HepG2 (cell line): ENCODE data around the gene CHN2. TPM values are rescaled to one million over a fixed set of nuclear protein-coding genes. Genes with fewer than 3 reads are reported as not detected.

Experiments
- CAMTA2 ChIP-seq: sonication (generic); formaldehyde crosslinking; IDR thresholded peaks from 2 replicates; pipeline ENCODE4 v1.4.0; 2020; ENCODE audit warnings: mild to moderate bottlenecking, missing genetic modification reagents, borderline replicate concordance
- CEBPB ChIP-seq: IDR thresholded peaks from 2 replicates; pipeline ENCODE4 v1.6.1; 2011; ENCODE audit warnings: low read depth, low read length, improper control_type of control experiment, borderline replicate concordance
- CEBPG ChIP-seq: IDR thresholded peaks from 2 replicates; pipeline ENCODE4 v1.6.1; 2016
- FOXO1 ChIP-seq: sonication (generic); formaldehyde crosslinking; IDR thresholded peaks from 2 replicates; pipeline ENCODE4 v1.4.0; 2020; ENCODE audit warnings: missing genetic modification reagents
- HNF4A ChIP-seq: sonication (generic); formaldehyde crosslinking; IDR thresholded peaks from 2 replicates; pipeline ENCODE4 v1.4.0; 2020; ENCODE audit warnings: missing genetic modification reagents
- MAFK ChIP-seq, 2 experiments: IDR thresholded peaks in 1 of 2; conservative IDR thresholded peaks in 1 of 2; 2 replicates each; pipeline ENCODE4 v1.6.1; 2011; ENCODE audit warnings: improper control_type of control experiment in 2 of 2, low read length in 2 of 2
- MYC ChIP-seq: sonication (generic); formaldehyde crosslinking; IDR thresholded peaks from 2 replicates; pipeline ENCODE4 v1.9.0; 2021; ENCODE audit warnings: missing genetic modification reagents, borderline replicate concordance
- NCOR1 ChIP-seq: fragments of 200-600 bp; sonication (generic); IDR thresholded peaks from 2 replicates; pipeline ENCODE4 v1.7.0; 2017; ENCODE audit warnings: antibody characterized with exemption, low read length, borderline replicate concordance
- NR2F1 ChIP-seq, 2 experiments: fragments of 450-650 bp in 1 of 2; formaldehyde crosslinking in 1 of 2; IDR thresholded peaks; 2 replicates each; pipeline versions ENCODE4 v1.5.0 to v1.6.1; 2016 to 2020; ENCODE audit warnings: mild to moderate bottlenecking in 1 of 2, missing compliant biosample characterization in 1 of 2, missing genetic modification reagents in 1 of 2, moderate library complexity in 1 of 2
- NR2F6 ChIP-seq, 2 experiments: IDR thresholded peaks; 2 replicates each; pipeline ENCODE4 v1.6.1; 2016; ENCODE audit warnings: antibody characterized with exemption in 1 of 2, mild to moderate bottlenecking in 1 of 2
- PCBP2 ChIP-seq: fragments of 200-400 bp; formaldehyde crosslinking; optimal IDR thresholded peaks from 2 replicates; pipeline ENCODE3; 2018; ENCODE audit warnings: low read length, low read depth; ENCODE audit not compliant: poor library complexity, severe bottlenecking
- PRPF4 ChIP-seq: fragments of 200-400 bp; formaldehyde crosslinking; IDR thresholded peaks from 2 replicates; pipeline ENCODE4 v1.6.1; 2016; ENCODE audit warnings: low read length, low read depth; ENCODE audit not compliant: poor library complexity, severe bottlenecking
- SRSF1 ChIP-seq: fragments of 200-400 bp; formaldehyde crosslinking; optimal IDR thresholded peaks from 2 replicates; pipeline ENCODE3; 2017; ENCODE audit warnings: mild to moderate bottlenecking, low read depth, low read length, moderate library complexity
- TCF12 ChIP-seq, 2 experiments: fragments of 450-650 bp in 1 of 2; sonication (generic) in 1 of 2; formaldehyde crosslinking in 1 of 2; IDR thresholded peaks; 2 replicates each; pipeline versions ENCODE4 v1.6.1 to v1.8.0; 2017 to 2022; ENCODE audit warnings: antibody characterized with exemption in 1 of 2, mild to moderate bottlenecking in 1 of 2, missing genetic modification reagents in 1 of 2, moderate library complexity in 1 of 2
- ZBTB42 ChIP-seq: sonication (generic); formaldehyde crosslinking; IDR thresholded peaks from 2 replicates; pipeline ENCODE4 v1.5.0; 2020; ENCODE audit warnings: mild to moderate bottlenecking, missing genetic modification reagents
- ZMYM3 ChIP-seq: sonication (generic); formaldehyde crosslinking; IDR thresholded peaks from 2 replicates; pipeline ENCODE4 v1.5.1; 2020; ENCODE audit warnings: mild to moderate bottlenecking, missing genetic modification reagents
- ZNF224 ChIP-seq: sonication (generic); formaldehyde crosslinking; IDR thresholded peaks from 2 replicates; pipeline ENCODE4 v1.5.0; 2020; ENCODE audit warnings: mild to moderate bottlenecking, missing genetic modification reagents
- ZNF556 ChIP-seq: sonication (generic); formaldehyde crosslinking; IDR thresholded peaks from 2 replicates; pipeline ENCODE4 v1.4.0; 2020; ENCODE audit warnings: mild to moderate bottlenecking, missing genetic modification reagents, borderline replicate concordance
- ZNF629 ChIP-seq: sonication (generic); formaldehyde crosslinking; conservative IDR thresholded peaks from 2 replicates; pipeline ENCODE4 v1.5.0; 2020; ENCODE audit warnings: missing genetic modification reagents
- ZNF7 ChIP-seq: IDR thresholded peaks from 2 replicates; pipeline ENCODE4 v1.6.1; 2016; ENCODE audit warnings: missing biosample characterization, missing genetic modification reagents
- polyA plus RNA-seq, 8 experiments: library from polyadenylated mRNA; depleted of rRNA in 3 of 8; stranded (reverse) in 7 of 8; unstranded in 1 of 8; fragments of >200 nt; fragmentation: Illumina TruSeq in 4 of 8; extraction: Trizol in 4 of 8; gene quantifications; 2 replicates each; pipeline versions ENCODE4 v1.2.1 to v1.2.3, GENCODE V29; 2011 to 2016; ENCODE audit warnings: low read depth in 4 of 8, missing spikeins in 1 of 8, mixed read lengths in 1 of 8; ENCODE audit not compliant: insufficient read depth in 1 of 8
- total RNA-seq, 5 experiments: library from RNA; depleted of rRNA; stranded (reverse); fragments of >200 nt; fragmentation: Illumina TruSeq; extraction: Trizol; gene quantifications; 2 replicates each; pipeline ENCODE4 v1.2.3, GENCODE V29; 2016; ENCODE audit warnings: low read depth in 1 of 5
- TF ChIP-seq, protein P1 (sequence below): sonication (generic); formaldehyde crosslinking; IDR thresholded peaks from 2 replicates; pipeline ENCODE4 v1.4.0; 2020; ENCODE audit warnings: mild to moderate bottlenecking, missing genetic modification reagents
- TF ChIP-seq, protein P2 (sequence below): sonication (generic); formaldehyde crosslinking; IDR thresholded peaks from 2 replicates; pipeline ENCODE4 v1.4.0; 2020; ENCODE audit warnings: low read depth, missing genetic modification reagents
- TF ChIP-seq, protein P3 (sequence below): sonication (generic); formaldehyde crosslinking; IDR thresholded peaks from 2 replicates; pipeline ENCODE4 v1.8.0; 2022; ENCODE audit warnings: missing genetic modification reagents, mild to moderate bottlenecking, borderline replicate concordance
- TF ChIP-seq, protein P4 (sequence below): sonication (generic); formaldehyde crosslinking; IDR thresholded peaks from 2 replicates; pipeline ENCODE4 v1.4.0; 2020; ENCODE audit warnings: missing genetic modification reagents

The CHN2 gene
- total and polyA plus RNA-seq, 2 of the 13 experiments (the other 11 are each of a cell fraction or from before 2014, with no cell fraction given) = 23.5 to 30.5 TPM

GRCh38 chr7:29384277-29384676, 189.7 kb downstream of the CHN2 start (continued):
- TF ChIP-seq MYC (CRISPR knock-in tag) = no peak
- no peak for TF ChIP-seq TCF12 (IDR thresholded peaks at IDR 0.05)
- TF ChIP-seq TCF12 (CRISPR knock-in tag; IDR thresholded peaks at IDR 0.05) = no peak
- peak; percentile 25; the same call in 1 of the 2 replicates for TF ChIP-seq HNF4A (CRISPR knock-in tag)
- TF ChIP-seq, protein P1, sequence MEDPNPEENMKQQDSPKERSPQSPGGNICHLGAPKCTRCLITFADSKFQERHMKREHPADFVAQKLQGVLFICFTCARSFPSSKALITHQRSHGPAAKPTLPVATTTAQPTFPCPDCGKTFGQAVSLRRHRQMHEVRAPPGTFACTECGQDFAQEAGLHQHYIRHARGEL (CRISPR knock-in tag) = no peak
- TF ChIP-seq NR2F6 (IDR thresholded peaks at IDR 0.05) = peak; percentile 68; the same call in 1 of the 2 replicates
- TF ChIP-seq NR2F6 (CRISPR knock-in tag; IDR thresholded peaks at IDR 0.05) = peak; percentile 49; the same call in 1 of the 2 replicates
- TF ChIP-seq NCOR1 = peak; percentile 33; the same call in 1 of the 2 replicates
- TF ChIP-seq SRSF1 = no peak
- peak; percentile 81 for TF ChIP-seq ZNF7 (CRISPR knock-in tag)
- TF ChIP-seq NR2F1 (CRISPR knock-in tag; IDR thresholded peaks at IDR 0.05) = peak in 1 of 2 experiments; percentile 65; a peak in 2 of 4 replicates
- TF ChIP-seq CEBPB = no peak
- no peak for TF ChIP-seq PRPF4
- 0 out of 2 replicates have a peak, but pooled peaks have one; percentile 38 for TF ChIP-seq ZMYM3 (CRISPR knock-in tag)
- TF ChIP-seq ZBTB42 (CRISPR knock-in tag) = no peak
- TF ChIP-seq, protein P2, sequence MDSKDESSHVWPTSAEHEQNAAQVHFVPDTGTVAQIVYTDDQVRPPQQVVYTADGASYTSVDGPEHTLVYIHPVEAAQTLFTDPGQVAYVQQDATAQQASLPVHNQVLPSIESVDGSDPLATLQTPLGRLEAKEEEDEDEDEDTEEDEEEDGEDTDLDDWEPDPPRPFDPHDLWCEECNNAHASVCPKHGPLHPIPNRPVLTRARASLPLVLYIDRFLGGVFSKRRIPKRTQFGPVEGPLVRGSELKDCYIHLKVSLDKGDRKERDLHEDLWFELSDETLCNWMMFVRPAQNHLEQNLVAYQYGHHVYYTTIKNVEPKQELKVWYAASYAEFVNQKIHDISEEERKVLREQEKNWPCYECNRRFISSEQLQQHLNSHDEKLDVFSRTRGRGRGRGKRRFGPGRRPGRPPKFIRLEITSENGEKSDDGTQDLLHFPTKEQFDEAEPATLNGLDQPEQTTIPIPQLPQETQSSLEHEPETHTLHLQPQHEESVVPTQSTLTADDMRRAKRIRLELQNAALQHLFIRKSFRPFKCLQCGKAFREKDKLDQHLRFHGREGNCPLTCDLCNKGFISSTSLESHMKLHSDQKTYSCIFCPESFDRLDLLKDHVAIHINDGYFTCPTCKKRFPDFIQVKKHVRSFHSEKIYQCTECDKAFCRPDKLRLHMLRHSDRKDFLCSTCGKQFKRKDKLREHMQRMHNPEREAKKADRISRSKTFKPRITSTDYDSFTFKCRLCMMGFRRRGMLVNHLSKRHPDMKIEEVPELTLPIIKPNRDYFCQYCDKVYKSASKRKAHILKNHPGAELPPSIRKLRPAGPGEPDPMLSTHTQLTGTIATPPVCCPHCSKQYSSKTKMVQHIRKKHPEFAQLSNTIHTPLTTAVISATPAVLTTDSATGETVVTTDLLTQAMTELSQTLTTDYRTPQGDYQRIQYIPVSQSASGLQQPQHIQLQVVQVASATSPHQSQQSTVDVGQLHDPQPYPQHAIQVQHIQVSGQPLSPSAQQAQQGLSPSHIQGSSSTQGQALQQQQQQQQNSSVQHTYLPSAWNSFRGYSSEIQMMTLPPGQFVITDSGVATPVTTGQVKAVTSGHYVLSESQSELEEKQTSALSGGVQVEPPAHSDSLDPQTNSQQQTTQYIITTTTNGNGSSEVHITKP (CRISPR knock-in tag) = no peak
- TF ChIP-seq, protein P3, sequence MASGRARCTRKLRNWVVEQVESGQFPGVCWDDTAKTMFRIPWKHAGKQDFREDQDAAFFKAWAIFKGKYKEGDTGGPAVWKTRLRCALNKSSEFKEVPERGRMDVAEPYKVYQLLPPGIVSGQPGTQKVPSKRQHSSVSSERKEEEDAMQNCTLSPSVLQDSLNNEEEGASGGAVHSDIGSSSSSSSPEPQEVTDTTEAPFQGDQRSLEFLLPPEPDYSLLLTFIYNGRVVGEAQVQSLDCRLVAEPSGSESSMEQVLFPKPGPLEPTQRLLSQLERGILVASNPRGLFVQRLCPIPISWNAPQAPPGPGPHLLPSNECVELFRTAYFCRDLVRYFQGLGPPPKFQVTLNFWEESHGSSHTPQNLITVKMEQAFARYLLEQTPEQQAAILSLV (CRISPR knock-in tag) = no peak
- peak; percentile 92 for TF ChIP-seq ZNF629 (CRISPR knock-in tag)
- no peak for TF ChIP-seq ZNF224 (CRISPR knock-in tag)
- no peak for TF ChIP-seq MAFK (conservative IDR thresholded peaks at IDR 0.05 in 1 of 2, IDR thresholded peaks at IDR 0.05 in 1 of 2; ENCODE audit: low read length in 2 of 2)
- TF ChIP-seq CAMTA2 (CRISPR knock-in tag) = no peak
- TF ChIP-seq CEBPG = no peak
- no peak for TF ChIP-seq PCBP2
- no peak for TF ChIP-seq FOXO1
- TF ChIP-seq, protein P4, sequence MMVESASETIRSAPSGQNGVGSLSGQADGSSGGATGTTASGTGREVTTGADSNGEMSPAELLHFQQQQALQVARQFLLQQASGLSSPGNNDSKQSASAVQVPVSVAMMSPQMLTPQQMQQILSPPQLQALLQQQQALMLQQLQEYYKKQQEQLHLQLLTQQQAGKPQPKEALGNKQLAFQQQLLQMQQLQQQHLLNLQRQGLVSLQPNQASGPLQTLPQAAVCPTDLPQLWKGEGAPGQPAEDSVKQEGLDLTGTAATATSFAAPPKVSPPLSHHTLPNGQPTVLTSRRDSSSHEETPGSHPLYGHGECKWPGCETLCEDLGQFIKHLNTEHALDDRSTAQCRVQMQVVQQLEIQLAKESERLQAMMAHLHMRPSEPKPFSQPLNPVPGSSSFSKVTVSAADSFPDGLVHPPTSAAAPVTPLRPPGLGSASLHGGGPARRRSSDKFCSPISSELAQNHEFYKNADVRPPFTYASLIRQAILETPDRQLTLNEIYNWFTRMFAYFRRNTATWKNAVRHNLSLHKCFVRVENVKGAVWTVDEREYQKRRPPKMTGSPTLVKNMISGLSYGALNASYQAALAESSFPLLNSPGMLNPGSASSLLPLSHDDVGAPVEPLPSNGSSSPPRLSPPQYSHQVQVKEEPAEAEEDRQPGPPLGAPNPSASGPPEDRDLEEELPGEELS (CRISPR knock-in tag) = no peak
- no peak for TF ChIP-seq ZNF556 (CRISPR knock-in tag)
